C4-2B (cell line): ENCODE data around the gene WDR59.

ENCODE experiments used
- ZFX ChIP-seq: fragments of 450-650 bp; IDR thresholded peaks from 2 replicates; pipeline ENCODE4 v1.6.1; 2017
- TF ChIP-seq, protein P1 (sequence below): fragments of 450-650 bp; conservative IDR thresholded peaks from 2 replicates; pipeline ENCODE4 v1.5.1; 2017; ENCODE audit warnings: mild to moderate bottlenecking

DNA sequence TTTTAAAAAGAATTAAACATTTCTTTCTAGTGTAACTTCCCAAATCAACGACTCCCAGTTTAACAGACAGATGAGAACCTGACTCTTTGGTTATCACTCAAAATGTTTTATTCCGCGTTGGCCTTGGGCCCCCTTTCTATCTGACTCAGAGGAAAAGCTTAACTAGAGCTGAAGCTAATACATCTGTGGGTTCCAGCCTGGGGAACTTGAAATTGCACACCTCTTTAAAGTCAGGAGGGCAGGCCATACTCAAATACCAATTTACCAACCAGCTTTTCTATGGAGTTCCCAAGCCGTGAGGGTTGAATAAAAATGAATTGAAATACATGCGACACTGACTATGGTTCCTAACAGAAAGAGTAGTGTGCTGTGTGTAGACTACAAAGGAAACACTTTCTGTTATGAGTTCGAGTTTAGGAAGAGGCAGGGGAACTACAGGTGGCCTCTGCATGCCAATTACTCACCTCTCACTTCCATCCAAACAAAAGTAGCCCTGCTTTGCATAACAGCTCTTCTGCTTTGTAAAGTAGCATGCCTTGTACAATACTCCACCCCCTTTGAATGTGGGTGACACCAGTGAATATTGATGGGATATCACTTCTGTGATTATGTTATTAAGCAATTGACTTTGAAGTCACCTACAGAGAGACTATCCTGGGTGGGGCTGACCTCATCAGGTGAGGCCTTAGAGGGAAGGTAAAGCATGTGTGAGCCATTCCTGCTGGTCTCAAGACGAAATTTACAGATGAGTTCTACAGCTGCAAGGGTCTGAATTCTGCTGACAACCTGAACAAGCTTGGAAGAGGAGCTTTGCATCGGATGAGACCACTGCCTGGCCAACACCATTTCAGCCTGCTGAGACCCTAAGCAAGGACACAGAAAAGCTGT is 92.1 kb downstream of the WDR59 start:
- TF ChIP-seq, protein P1, sequence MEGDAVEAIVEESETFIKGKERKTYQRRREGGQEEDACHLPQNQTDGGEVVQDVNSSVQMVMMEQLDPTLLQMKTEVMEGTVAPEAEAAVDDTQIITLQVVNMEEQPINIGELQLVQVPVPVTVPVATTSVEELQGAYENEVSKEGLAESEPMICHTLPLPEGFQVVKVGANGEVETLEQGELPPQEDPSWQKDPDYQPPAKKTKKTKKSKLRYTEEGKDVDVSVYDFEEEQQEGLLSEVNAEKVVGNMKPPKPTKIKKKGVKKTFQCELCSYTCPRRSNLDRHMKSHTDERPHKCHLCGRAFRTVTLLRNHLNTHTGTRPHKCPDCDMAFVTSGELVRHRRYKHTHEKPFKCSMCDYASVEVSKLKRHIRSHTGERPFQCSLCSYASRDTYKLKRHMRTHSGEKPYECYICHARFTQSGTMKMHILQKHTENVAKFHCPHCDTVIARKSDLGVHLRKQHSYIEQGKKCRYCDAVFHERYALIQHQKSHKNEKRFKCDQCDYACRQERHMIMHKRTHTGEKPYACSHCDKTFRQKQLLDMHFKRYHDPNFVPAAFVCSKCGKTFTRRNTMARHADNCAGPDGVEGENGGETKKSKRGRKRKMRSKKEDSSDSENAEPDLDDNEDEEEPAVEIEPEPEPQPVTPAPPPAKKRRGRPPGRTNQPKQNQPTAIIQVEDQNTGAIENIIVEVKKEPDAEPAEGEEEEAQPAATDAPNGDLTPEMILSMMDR = no peak
- no peak for TF ChIP-seq ZFX
